Liver (tissue), 3 donors: ENCODE results near the gene SCGB1D4.

Source experiments
- EGR1 ChIP-seq, 2 donors: IDR thresholded peaks; 2 replicates each; pipeline ENCODE4 v1.6.1; 2016 to 2018; ENCODE audit warnings: antibody characterized with exemption in 2 of 2, low read depth in 2 of 2
- FOXA1 ChIP-seq: IDR thresholded peaks from 2 replicates; pipeline ENCODE4 v1.6.1; 2016; ENCODE audit warnings: antibody characterized with exemption
- FOXA2 ChIP-seq: IDR thresholded peaks from 2 replicates; pipeline ENCODE4 v1.6.1; 2016; ENCODE audit warnings: antibody characterized with exemption
- GABPA ChIP-seq, 2 donors: IDR thresholded peaks in 1 of 2; conservative IDR thresholded peaks in 1 of 2; 2 replicates each; pipeline ENCODE4 v1.6.1; 2016; ENCODE audit warnings: antibody characterized with exemption in 2 of 2, mild to moderate bottlenecking in 1 of 2, moderate library complexity in 1 of 2
- JUND ChIP-seq, 2 donors: IDR thresholded peaks; 2 replicates each; pipeline ENCODE4 v1.6.1; 2016; ENCODE audit warnings: antibody characterized with exemption in 2 of 2
- MAX ChIP-seq: IDR thresholded peaks from 2 replicates; pipeline ENCODE4 v1.6.1; 2016; ENCODE audit warnings: antibody characterized with exemption
- RAD21 ChIP-seq, 2 donors: IDR thresholded peaks; 2 replicates each; pipeline ENCODE4 v1.6.1; 2016; ENCODE audit warnings: antibody characterized with exemption in 2 of 2, mild to moderate bottlenecking in 2 of 2
- REST ChIP-seq: IDR thresholded peaks from 2 replicates; pipeline ENCODE4 v1.6.1; 2016; ENCODE audit warnings: antibody characterized with exemption, mild to moderate bottlenecking
- RXRA ChIP-seq, 2 donors: IDR thresholded peaks; 2 replicates each; pipeline ENCODE4 v1.6.1; 2017 to 2018; ENCODE audit warnings: antibody characterized with exemption in 2 of 2, mild to moderate bottlenecking in 1 of 2
- SP1 ChIP-seq: IDR thresholded peaks from 2 replicates; pipeline ENCODE4 v1.6.1; 2018; ENCODE audit warnings: antibody characterized with exemption, mild to moderate bottlenecking
- YY1 ChIP-seq: IDR thresholded peaks from 2 replicates; pipeline ENCODE4 v1.6.1; 2016; ENCODE audit warnings: antibody characterized with exemption, mild to moderate bottlenecking
- TF ChIP-seq, protein P1 (sequence below): fragments of 150-350 bp; IDR thresholded peaks from 2 replicates; pipeline ENCODE4 v1.5.1; 2017; ENCODE audit warnings: improper control_type of control experiment, low read depth, low read length; ENCODE audit not compliant: missing input control
- TF ChIP-seq, protein P2 (sequence below): IDR thresholded peaks from 2 replicates; pipeline ENCODE4 v1.6.1; 2016; ENCODE audit warnings: antibody characterized with exemption
- donor health status: healthy.
- donor health status: healthy.

GRCh38 chr11:62273789-62274275 is 25.0 kb downstream of the SCGB1D4 start:
- TF ChIP-seq, protein P1, sequence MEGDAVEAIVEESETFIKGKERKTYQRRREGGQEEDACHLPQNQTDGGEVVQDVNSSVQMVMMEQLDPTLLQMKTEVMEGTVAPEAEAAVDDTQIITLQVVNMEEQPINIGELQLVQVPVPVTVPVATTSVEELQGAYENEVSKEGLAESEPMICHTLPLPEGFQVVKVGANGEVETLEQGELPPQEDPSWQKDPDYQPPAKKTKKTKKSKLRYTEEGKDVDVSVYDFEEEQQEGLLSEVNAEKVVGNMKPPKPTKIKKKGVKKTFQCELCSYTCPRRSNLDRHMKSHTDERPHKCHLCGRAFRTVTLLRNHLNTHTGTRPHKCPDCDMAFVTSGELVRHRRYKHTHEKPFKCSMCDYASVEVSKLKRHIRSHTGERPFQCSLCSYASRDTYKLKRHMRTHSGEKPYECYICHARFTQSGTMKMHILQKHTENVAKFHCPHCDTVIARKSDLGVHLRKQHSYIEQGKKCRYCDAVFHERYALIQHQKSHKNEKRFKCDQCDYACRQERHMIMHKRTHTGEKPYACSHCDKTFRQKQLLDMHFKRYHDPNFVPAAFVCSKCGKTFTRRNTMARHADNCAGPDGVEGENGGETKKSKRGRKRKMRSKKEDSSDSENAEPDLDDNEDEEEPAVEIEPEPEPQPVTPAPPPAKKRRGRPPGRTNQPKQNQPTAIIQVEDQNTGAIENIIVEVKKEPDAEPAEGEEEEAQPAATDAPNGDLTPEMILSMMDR, result no peak
- TF ChIP-seq YY1 (no peak), MAX (no peak), REST (no peak), SP1 (no peak), JUND (IDR thresholded peaks at IDR 0.05) (no peak), RXRA (IDR thresholded peaks at IDR 0.05) (no peak), FOXA1 (no peak), GABPA (IDR thresholded peaks at IDR 0.05 in 1 of 2, conservative IDR thresholded peaks at IDR 0.05 in 1 of 2) (no peak), RAD21 (IDR thresholded peaks at IDR 0.05) (no peak), FOXA2 (no peak), EGR1 (IDR thresholded peaks at IDR 0.05; ENCODE audit: low read depth in 2 of 2) (no peak)
- TF ChIP-seq, protein P2, sequence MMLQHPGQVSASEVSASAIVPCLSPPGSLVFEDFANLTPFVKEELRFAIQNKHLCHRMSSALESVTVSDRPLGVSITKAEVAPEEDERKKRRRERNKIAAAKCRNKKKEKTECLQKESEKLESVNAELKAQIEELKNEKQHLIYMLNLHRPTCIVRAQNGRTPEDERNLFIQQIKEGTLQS, result no peak
